K562 (cell line): ENCODE data around the gene CERS5.

Experiments used
- DNMT1 ChIP-seq: fragments of 450-650 bp; IDR thresholded peaks from 2 replicates; pipeline ENCODE4 v1.6.1; 2016; ENCODE audit warnings: antibody characterized with exemption, mild to moderate bottlenecking
- FOSL1 ChIP-seq: fragments of 200-800 bp; sonication (Bioruptor generic); conservative IDR thresholded peaks from 2 replicates; pipeline ENCODE4 v1.6.1; 2016; ENCODE audit warnings: missing genetic modification characterization, missing compliant biosample characterization
- HDAC2 ChIP-seq: fragments of 450-650 bp; IDR thresholded peaks from 2 replicates; pipeline ENCODE4 v1.6.1; 2016; ENCODE audit warnings: mild to moderate bottlenecking
- HDAC6 ChIP-seq: IDR thresholded peaks from 2 replicates; pipeline ENCODE4 v1.6.1; 2012; ENCODE audit warnings: low read depth, mild to moderate bottlenecking, control low read depth, inconsistent platforms, low read length, moderate library complexity
- MYBL2 ChIP-seq, 2 experiments: fragments of 450-650 bp in 1 of 2; sonication (generic) in 1 of 2; formaldehyde crosslinking in 1 of 2; IDR thresholded peaks; 2 replicates each; pipeline versions ENCODE4 v1.6.1 to v1.8.1; 2017 to 2022; ENCODE audit warnings: borderline replicate concordance in 1 of 2, inconsistent platforms in 1 of 2, low read depth in 1 of 2, mild to moderate bottlenecking in 1 of 2, missing genetic modification reagents in 1 of 2, moderate library complexity in 1 of 2
- PHF8 ChIP-seq: fragments of 200-600 bp; sonication (generic); IDR thresholded peaks from 2 replicates; pipeline ENCODE4 v1.6.1; 2012; ENCODE audit warnings: mixed run types, mild to moderate bottlenecking, inconsistent platforms, low read length, moderate library complexity, borderline replicate concordance
- POLR2A ChIP-seq: fragments of 450-650 bp; conservative IDR thresholded peaks from 2 replicates; pipeline ENCODE4 v1.6.1; 2016
- TF ChIP-seq, protein P1 (sequence below): fragments of 450-650 bp; formaldehyde crosslinking; IDR thresholded peaks from 2 replicates; pipeline ENCODE4 v1.4.0; 2020; ENCODE audit warnings: mild to moderate bottlenecking, moderate library complexity
- TF ChIP-seq, protein P2 (sequence below): fragments of 200-600 bp; sonication (generic); IDR thresholded peaks from one replicate; pipeline ENCODE4 v1.6.1; 2012; ENCODE audit warnings: mild to moderate bottlenecking, low read depth, low read length, inconsistent platforms
- TF ChIP-seq, protein P3 (sequence below): fragments of 250-450 bp; sonication (Bioruptor Pico); IDR thresholded peaks from 2 replicates; pipeline ENCODE4 v1.8.0; 2022; ENCODE audit warnings: inconsistent platforms
- TF ChIP-seq, protein P4 (sequence below): sonication (generic); formaldehyde crosslinking; IDR thresholded peaks from 2 replicates; pipeline ENCODE4 v1.9.0; 2022; ENCODE audit warnings: mild to moderate bottlenecking, missing genetic modification reagents

DNA sequence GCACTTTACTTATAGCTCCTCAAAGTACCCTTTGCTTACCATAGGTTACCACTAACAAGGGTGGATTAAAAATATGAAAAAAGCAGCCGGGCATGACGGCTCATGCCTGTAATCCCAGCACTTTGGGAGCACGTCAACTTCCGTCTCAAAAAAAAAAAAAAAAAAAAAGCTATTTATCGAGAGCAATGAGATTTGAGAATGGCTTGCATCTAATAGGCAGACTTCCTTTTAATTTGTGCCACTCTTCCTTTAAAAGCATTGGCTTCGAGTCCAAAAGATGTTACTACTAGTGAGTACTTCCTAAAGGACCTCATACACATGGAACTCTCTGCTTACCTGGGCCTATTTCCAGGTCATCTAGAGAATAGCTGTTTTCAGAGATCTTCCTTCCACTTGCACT is 38.5 kb upstream of the CERS5 start:
- TF ChIP-seq, protein P1, sequence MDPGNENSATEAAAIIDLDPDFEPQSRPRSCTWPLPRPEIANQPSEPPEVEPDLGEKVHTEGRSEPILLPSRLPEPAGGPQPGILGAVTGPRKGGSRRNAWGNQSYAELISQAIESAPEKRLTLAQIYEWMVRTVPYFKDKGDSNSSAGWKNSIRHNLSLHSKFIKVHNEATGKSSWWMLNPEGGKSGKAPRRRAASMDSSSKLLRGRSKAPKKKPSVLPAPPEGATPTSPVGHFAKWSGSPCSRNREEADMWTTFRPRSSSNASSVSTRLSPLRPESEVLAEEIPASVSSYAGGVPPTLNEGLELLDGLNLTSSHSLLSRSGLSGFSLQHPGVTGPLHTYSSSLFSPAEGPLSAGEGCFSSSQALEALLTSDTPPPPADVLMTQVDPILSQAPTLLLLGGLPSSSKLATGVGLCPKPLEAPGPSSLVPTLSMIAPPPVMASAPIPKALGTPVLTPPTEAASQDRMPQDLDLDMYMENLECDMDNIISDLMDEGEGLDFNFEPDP (CRISPR knock-in tag) = no peak
- TF ChIP-seq, protein P2, sequence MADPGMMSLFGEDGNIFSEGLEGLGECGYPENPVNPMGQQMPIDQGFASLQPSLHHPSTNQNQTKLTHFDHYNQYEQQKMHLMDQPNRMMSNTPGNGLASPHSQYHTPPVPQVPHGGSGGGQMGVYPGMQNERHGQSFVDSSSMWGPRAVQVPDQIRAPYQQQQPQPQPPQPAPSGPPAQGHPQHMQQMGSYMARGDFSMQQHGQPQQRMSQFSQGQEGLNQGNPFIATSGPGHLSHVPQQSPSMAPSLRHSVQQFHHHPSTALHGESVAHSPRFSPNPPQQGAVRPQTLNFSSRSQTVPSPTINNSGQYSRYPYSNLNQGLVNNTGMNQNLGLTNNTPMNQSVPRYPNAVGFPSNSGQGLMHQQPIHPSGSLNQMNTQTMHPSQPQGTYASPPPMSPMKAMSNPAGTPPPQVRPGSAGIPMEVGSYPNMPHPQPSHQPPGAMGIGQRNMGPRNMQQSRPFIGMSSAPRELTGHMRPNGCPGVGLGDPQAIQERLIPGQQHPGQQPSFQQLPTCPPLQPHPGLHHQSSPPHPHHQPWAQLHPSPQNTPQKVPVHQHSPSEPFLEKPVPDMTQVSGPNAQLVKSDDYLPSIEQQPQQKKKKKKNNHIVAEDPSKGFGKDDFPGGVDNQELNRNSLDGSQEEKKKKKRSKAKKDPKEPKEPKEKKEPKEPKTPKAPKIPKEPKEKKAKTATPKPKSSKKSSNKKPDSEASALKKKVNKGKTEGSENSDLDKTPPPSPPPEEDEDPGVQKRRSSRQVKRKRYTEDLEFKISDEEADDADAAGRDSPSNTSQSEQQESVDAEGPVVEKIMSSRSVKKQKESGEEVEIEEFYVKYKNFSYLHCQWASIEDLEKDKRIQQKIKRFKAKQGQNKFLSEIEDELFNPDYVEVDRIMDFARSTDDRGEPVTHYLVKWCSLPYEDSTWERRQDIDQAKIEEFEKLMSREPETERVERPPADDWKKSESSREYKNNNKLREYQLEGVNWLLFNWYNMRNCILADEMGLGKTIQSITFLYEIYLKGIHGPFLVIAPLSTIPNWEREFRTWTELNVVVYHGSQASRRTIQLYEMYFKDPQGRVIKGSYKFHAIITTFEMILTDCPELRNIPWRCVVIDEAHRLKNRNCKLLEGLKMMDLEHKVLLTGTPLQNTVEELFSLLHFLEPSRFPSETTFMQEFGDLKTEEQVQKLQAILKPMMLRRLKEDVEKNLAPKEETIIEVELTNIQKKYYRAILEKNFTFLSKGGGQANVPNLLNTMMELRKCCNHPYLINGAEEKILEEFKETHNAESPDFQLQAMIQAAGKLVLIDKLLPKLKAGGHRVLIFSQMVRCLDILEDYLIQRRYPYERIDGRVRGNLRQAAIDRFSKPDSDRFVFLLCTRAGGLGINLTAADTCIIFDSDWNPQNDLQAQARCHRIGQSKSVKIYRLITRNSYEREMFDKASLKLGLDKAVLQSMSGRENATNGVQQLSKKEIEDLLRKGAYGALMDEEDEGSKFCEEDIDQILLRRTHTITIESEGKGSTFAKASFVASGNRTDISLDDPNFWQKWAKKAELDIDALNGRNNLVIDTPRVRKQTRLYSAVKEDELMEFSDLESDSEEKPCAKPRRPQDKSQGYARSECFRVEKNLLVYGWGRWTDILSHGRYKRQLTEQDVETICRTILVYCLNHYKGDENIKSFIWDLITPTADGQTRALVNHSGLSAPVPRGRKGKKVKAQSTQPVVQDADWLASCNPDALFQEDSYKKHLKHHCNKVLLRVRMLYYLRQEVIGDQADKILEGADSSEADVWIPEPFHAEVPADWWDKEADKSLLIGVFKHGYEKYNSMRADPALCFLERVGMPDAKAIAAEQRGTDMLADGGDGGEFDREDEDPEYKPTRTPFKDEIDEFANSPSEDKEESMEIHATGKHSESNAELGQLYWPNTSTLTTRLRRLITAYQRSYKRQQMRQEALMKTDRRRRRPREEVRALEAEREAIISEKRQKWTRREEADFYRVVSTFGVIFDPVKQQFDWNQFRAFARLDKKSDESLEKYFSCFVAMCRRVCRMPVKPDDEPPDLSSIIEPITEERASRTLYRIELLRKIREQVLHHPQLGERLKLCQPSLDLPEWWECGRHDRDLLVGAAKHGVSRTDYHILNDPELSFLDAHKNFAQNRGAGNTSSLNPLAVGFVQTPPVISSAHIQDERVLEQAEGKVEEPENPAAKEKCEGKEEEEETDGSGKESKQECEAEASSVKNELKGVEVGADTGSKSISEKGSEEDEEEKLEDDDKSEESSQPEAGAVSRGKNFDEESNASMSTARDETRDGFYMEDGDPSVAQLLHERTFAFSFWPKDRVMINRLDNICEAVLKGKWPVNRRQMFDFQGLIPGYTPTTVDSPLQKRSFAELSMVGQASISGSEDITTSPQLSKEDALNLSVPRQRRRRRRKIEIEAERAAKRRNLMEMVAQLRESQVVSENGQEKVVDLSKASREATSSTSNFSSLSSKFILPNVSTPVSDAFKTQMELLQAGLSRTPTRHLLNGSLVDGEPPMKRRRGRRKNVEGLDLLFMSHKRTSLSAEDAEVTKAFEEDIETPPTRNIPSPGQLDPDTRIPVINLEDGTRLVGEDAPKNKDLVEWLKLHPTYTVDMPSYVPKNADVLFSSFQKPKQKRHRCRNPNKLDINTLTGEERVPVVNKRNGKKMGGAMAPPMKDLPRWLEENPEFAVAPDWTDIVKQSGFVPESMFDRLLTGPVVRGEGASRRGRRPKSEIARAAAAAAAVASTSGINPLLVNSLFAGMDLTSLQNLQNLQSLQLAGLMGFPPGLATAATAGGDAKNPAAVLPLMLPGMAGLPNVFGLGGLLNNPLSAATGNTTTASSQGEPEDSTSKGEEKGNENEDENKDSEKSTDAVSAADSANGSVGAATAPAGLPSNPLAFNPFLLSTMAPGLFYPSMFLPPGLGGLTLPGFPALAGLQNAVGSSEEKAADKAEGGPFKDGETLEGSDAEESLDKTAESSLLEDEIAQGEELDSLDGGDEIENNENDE = no peak
- TF ChIP-seq FOSL1 (tag) (no peak), HDAC2 (no peak), PHF8 (no peak), MYBL2 (IDR thresholded peaks at IDR 0.05; ENCODE audit: low read depth) (no peak), MYBL2 (CRISPR knock-in tag; IDR thresholded peaks at IDR 0.05; ENCODE audit: borderline replicate concordance) (no peak), DNMT1 (no peak), HDAC6 (no peak), POLR2A (no peak)
- TF ChIP-seq, protein P3, sequence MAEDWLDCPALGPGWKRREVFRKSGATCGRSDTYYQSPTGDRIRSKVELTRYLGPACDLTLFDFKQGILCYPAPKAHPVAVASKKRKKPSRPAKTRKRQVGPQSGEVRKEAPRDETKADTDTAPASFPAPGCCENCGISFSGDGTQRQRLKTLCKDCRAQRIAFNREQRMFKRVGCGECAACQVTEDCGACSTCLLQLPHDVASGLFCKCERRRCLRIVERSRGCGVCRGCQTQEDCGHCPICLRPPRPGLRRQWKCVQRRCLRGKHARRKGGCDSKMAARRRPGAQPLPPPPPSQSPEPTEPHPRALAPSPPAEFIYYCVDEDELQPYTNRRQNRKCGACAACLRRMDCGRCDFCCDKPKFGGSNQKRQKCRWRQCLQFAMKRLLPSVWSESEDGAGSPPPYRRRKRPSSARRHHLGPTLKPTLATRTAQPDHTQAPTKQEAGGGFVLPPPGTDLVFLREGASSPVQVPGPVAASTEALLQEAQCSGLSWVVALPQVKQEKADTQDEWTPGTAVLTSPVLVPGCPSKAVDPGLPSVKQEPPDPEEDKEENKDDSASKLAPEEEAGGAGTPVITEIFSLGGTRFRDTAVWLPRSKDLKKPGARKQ = no peak
- TF ChIP-seq, protein P4, sequence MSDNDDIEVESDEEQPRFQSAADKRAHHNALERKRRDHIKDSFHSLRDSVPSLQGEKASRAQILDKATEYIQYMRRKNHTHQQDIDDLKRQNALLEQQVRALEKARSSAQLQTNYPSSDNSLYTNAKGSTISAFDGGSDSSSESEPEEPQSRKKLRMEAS (CRISPR knock-in tag) = no peak
